HG03521 (cell line): ENCODE measurements around the gene FHOD1.

Source experiments
- ATAC-seq: cut with Tn5 transposase; IDR thresholded peaks from one replicate; pipeline ENCODE4 v1.9.1; 2021; ENCODE audit warnings: mild to moderate bottlenecking, moderate library complexity; ENCODE audit not compliant: unreplicated experiment

Gene FHOD1

DNA sequence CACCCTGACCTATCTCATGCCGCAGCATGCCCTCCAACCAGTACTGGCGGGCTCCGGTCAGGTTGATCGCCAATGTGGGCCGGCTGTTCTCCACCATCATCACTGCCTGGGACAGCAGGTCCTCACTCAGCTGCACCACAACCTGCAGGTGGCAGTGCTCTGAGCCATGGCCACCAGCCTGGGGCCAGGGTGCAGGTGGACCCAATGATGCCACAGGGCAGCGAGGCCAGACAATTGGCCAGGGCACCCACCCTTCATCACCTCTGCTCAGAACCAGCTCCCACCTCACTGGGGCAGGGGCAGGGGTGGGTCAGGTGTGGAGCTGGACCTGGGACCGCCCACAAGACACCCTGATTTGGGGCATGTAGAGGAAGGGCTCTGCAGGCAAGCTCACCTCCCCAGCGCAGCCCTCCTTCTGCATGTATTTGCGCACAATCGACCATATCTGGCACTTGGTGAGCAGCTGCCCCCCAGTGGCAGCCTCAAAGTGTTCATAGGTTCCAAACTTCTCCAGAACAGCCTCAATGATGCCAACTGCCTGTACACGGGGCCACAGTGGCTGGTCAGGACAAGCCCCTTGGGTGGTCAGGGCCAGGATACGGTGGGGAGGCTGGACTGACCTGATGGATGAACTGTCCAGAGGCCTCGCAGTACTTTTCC is 67.7 kb downstream of the FHOD1 start:
- ATAC-seq: no peak
